ENCODE measurements around the gene RNU7-1.

GRCh38 chr12:6952863-6953441, 9.3 kb downstream of the RNU7-1 start:
- TF ChIP-seq, protein P1, sequence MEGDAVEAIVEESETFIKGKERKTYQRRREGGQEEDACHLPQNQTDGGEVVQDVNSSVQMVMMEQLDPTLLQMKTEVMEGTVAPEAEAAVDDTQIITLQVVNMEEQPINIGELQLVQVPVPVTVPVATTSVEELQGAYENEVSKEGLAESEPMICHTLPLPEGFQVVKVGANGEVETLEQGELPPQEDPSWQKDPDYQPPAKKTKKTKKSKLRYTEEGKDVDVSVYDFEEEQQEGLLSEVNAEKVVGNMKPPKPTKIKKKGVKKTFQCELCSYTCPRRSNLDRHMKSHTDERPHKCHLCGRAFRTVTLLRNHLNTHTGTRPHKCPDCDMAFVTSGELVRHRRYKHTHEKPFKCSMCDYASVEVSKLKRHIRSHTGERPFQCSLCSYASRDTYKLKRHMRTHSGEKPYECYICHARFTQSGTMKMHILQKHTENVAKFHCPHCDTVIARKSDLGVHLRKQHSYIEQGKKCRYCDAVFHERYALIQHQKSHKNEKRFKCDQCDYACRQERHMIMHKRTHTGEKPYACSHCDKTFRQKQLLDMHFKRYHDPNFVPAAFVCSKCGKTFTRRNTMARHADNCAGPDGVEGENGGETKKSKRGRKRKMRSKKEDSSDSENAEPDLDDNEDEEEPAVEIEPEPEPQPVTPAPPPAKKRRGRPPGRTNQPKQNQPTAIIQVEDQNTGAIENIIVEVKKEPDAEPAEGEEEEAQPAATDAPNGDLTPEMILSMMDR (IDR thresholded peaks at IDR 0.05) = no peak
- TF ChIP-seq EP300 (IDR thresholded peaks at IDR 0.05) = no peak
- TF ChIP-seq POLR2A (IDR thresholded peaks at IDR 0.05) = no peak

Measured in ovary (tissue), 3 donors.